ENCODE data around the gene PMPCA. TPM values are rescaled to one million over a fixed set of nuclear protein-coding genes. Genes with fewer than 3 reads are reported as not detected.

Gene PMPCA
- total RNA-seq, 4 donors from 2014 or later, result 36.4 to 59.3 (median 39.8) TPM

GRCh38 chr9:136373300-136374182 is 36.9 kb upstream of the PMPCA start, which contains the start of gene CARD9:
Gene CARD9 (minus strand): TSS chr9:136373669. CDS start chr9:136372078, 1,591 bp downstream.
- 57 to 67% methylated on average over 3 to 8 of the region's 27 CpGs for WGBS, 2 donors (ENCODE audit: low coverage in 1 of 2)
- peak; percentile 24 for ATAC-seq
- H3K4me3 ChIP-seq, result peak within 1 kb of the TSS in 1 of 2 donors; percentile 34

GRCh38 chr9:136374183-136374575 is 36.3 kb upstream of the PMPCA start:
- H3K9me3 ChIP-seq, result no peaks in the 10 kb centered on the region
- TF ChIP-seq CTCF (IDR thresholded peaks at IDR 0.05), result no peak
- TF ChIP-seq EP300 (IDR thresholded peaks at IDR 0.05), result no peak
- TF ChIP-seq POLR2A (IDR thresholded peaks at IDR 0.05), result no peak
- no peak for TF ChIP-seq POLR2AphosphoS5 (IDR thresholded peaks at IDR 0.05)
- H3K27ac ChIP-seq, result no peak overlapping the region
- H3K4me3 ChIP-seq, result no peak overlapping the region
- H3K4me1 ChIP-seq, result peaks cover 0 to 12% (median 0%) of the 10 kb centered on the region in 3 donors
- peaks cover 0 to 14% of the 10 kb centered on the region in 2 donors for H3K36me3 ChIP-seq
- WGBS, 2 donors (ENCODE audit: low coverage in 1 of 2), result 79% methylated on average over 5 of the region's 14 CpGs; no CpG with 5 or more reads in 1 of the 2 donors
- H3K27me3 ChIP-seq, result no peaks in the 10 kb centered on the region
- no peak for ATAC-seq

More at GRCh38 chr9:136373300-136374182, 36.9 kb upstream of the PMPCA start, which contains the start of gene CARD9:
- no peaks in the 10 kb centered on the region for H3K27me3 ChIP-seq
- no peaks in the 10 kb centered on the region for H3K9me3 ChIP-seq
- TF ChIP-seq POLR2AphosphoS5 (IDR thresholded peaks at IDR 0.05) (no peak), CTCF (IDR thresholded peaks at IDR 0.05) (no peak), POLR2A (IDR thresholded peaks at IDR 0.05) (no peak), EP300 (IDR thresholded peaks at IDR 0.05) (no peak)
- peaks cover 0 to 7% of the 10 kb centered on the region in 2 donors for H3K36me3 ChIP-seq
- peaks cover 0 to 12% (median 0%) of the 10 kb centered on the region in 3 donors for H3K4me1 ChIP-seq
- no peak within 1 kb of the TSS for H3K27ac ChIP-seq

GRCh38 chr9:136375096-136375495 is 35.4 kb upstream of the PMPCA start:
- Histone ChIP-seq H3K4me3 (no peak overlapping the region), H3K4me1 (peaks cover 0 to 12% (median 0%) of the 10 kb centered on the region in 3 donors), H3K36me3 (peaks cover 0 to 23% of the 10 kb centered on the region in 2 donors), H3K27ac (no peak overlapping the region), H3K27me3 (no peaks in the 10 kb centered on the region), H3K9me3 (no peaks in the 10 kb centered on the region)
- WGBS, 2 donors (ENCODE audit: low coverage in 1 of 2), result 83 to 86% methylated on average over 1 to 8 of the region's 12 CpGs
- no peak for ATAC-seq
- TF ChIP-seq CTCF (IDR thresholded peaks at IDR 0.05), result no peak
- no peak for TF ChIP-seq EP300 (IDR thresholded peaks at IDR 0.05)
- TF ChIP-seq POLR2AphosphoS5 (IDR thresholded peaks at IDR 0.05), result no peak
- TF ChIP-seq POLR2A (IDR thresholded peaks at IDR 0.05), result no peak

- H3K27ac ChIP-seq, result no peak overlapping the region
- H3K36me3 ChIP-seq, result peaks cover 0 to 36% of the 10 kb centered on the region in 2 donors
- TF ChIP-seq POLR2A (IDR thresholded peaks at IDR 0.05), result no peak
- TF ChIP-seq POLR2AphosphoS5 (IDR thresholded peaks at IDR 0.05), result no peak
- TF ChIP-seq CTCF (IDR thresholded peaks at IDR 0.05), result no peak
- no peak for TF ChIP-seq EP300 (IDR thresholded peaks at IDR 0.05)
- H3K27me3 ChIP-seq, result no peaks in the 10 kb centered on the region
- no peak overlapping the region for H3K4me3 ChIP-seq
- 81% methylated on average over 4 of the region's 8 CpGs; no CpG with 5 or more reads in 1 of the 2 donors for whole genome bisulfite sequencing, 2 donors (ENCODE audit: low coverage in 1 of 2)
- H3K4me1 ChIP-seq, result peaks cover 0 to 12% (median 0%) of the 10 kb centered on the region in 3 donors
- no peaks in the 10 kb centered on the region for H3K9me3 ChIP-seq
- ATAC-seq, result no peak
Measured at GRCh38 chr9:136376457-136376856, 34.0 kb upstream of the PMPCA start.

All from gastroesophageal sphincter (tissue), 4 donors.